GM12891 (cell line): ENCODE measurements around the gene JUP.

Experiments
- PAX5 ChIP-seq: IDR thresholded peaks from 2 replicates; pipeline ENCODE4 v1.6.1; 2011; ENCODE audit warnings: low read length, moderate library complexity, mild to moderate bottlenecking; ENCODE audit not compliant: insufficient read depth, severe bottlenecking
- POLR2A ChIP-seq: IDR thresholded peaks from 2 replicates; pipeline ENCODE4 v1.6.1; 2011; ENCODE audit warnings: low read depth, low read length, control low read depth
- POLR2AphosphoS5 ChIP-seq: IDR thresholded peaks from 2 replicates; pipeline ENCODE4 v1.6.1; 2011; ENCODE audit warnings: low read depth, low read length, control low read depth
- POU2F2 ChIP-seq: IDR thresholded peaks from 2 replicates; pipeline ENCODE4 v1.6.1; 2011; ENCODE audit warnings: low read depth, mild to moderate bottlenecking, control low read depth, low read length, moderate library complexity
- SPI1 ChIP-seq: IDR thresholded peaks from 2 replicates; pipeline ENCODE4 v1.6.1; 2011; ENCODE audit warnings: low read depth, low read length, control low read depth

GRCh38 chr17:41734949-41735313, 51.6 kb downstream of the JUP start:
- TF ChIP-seq POLR2A (no peak), POU2F2 (no peak), PAX5 (no peak), POLR2AphosphoS5 (no peak), SPI1 (no peak)
